Caco-2 (cell line): ENCODE results near the gene SLC20A1. TPM values are rescaled to one million over a fixed set of nuclear protein-coding genes. Genes with fewer than 3 reads are reported as not detected.

Experiments
- BruUV-seq: library from RNA; stranded (reverse); fragments of 400-500 nt; replicated peaks from 2 replicates; lab custom pipeline; 2021; lab: Mats Ljungman, UMichigan
- CTCF ChIA-PET: fragments of 300-600 bp; sonication (Branson Sonifier 250); formaldehyde crosslinking; loops from one replicate; lab custom pipeline; 2022; ENCODE audit warnings: antibody characterized with exemption; lab: Charles Lee
- POLR2A ChIA-PET: fragments of 300-600 bp; sonication (Branson Sonifier 250); formaldehyde crosslinking; loops from one replicate; lab custom pipeline; 2022; ENCODE audit warnings: antibody characterized with exemption; lab: Charles Lee
- DNase-seq, 2 experiments: peaks; one replicate each; pipeline versions ENCODE4 v3.0.0 to v3.0.0-alpha.2; 2020 to 2022
- H3K27me3 ChIP-seq: replicated peaks from 2 replicates; pipeline ENCODE4 v1.6.0; 2011; ENCODE audit warnings: low read length; ENCODE audit not compliant: control insufficient read depth, insufficient read depth
- H3K36me3 ChIP-seq: 2 replicates; pipeline ENCODE4 v1.5.1; 2011; ENCODE audit warnings: low read length; ENCODE audit not compliant: control insufficient read depth, insufficient read depth
- H3K4me1 ChIP-seq: fragments of 250-450 bp; sonication (Bioruptor Pico); 2 replicates; pipeline ENCODE4 v1.5.1; 2020; ENCODE audit warnings: mild to moderate bottlenecking
- H3K4me3 ChIP-seq: 2 replicates; pipeline ENCODE4 v1.5.1; 2011; ENCODE audit warnings: low read depth, mild to moderate bottlenecking, control low read depth, low read length
- H3K9me3 ChIP-seq: fragments of 250-450 bp; sonication (Bioruptor Pico); 2 replicates; pipeline ENCODE4 v1.5.1; 2020; ENCODE audit warnings: mild to moderate bottlenecking, moderate library complexity
- H3K27ac Mint-ChIP-seq: one replicate; pipeline ENCODE4 v1.8.0; 2022; ENCODE audit warnings: mixed read lengths; ENCODE audit not compliant: unreplicated experiment
- H3K27me3 Mint-ChIP-seq: one replicate; pipeline ENCODE4 v1.8.0; 2022; ENCODE audit warnings: mixed read lengths; ENCODE audit not compliant: insufficient read depth, unreplicated experiment
- H3K36me3 Mint-ChIP-seq: one replicate; pipeline ENCODE4 v1.8.0; 2022; ENCODE audit warnings: mild to moderate bottlenecking, mixed read lengths; ENCODE audit not compliant: insufficient read depth, unreplicated experiment
- H3K4me1 Mint-ChIP-seq: one replicate; pipeline ENCODE4 v1.8.0; 2022; ENCODE audit warnings: low read depth, mixed read lengths; ENCODE audit not compliant: unreplicated experiment
- H3K4me3 Mint-ChIP-seq: one replicate; pipeline ENCODE4 v1.8.0; 2022; ENCODE audit warnings: mild to moderate bottlenecking, moderate library complexity, mixed read lengths; ENCODE audit not compliant: unreplicated experiment
- H3K9me3 Mint-ChIP-seq: one replicate; pipeline ENCODE4 v1.8.0; 2022; ENCODE audit warnings: mixed read lengths; ENCODE audit not compliant: unreplicated experiment
- intact Hi-C: fragments of 100-400 bp; cut with micrococcal nuclease; formaldehyde crosslinking; loops from one replicate; pipeline ENCODE4 v1.10.0; 2022; ENCODE audit not compliant: unreplicated experiment
- total RNA-seq: library from RNA; stranded (reverse); gene quantifications from 2 replicates; pipeline ENCODE4 v1.2.3, GENCODE V29; 2022
- TF ChIP-seq, protein P1 (sequence below), 2 experiments: fragments of 200-600 bp in 1 of 2; IDR thresholded peaks; 1 replicate in 1 of 2; 2 replicates in 1 of 2; pipeline versions ENCODE4 v1.5.1 to v1.8.0; 2011 to 2022; ENCODE audit warnings: antibody characterized with exemption in 1 of 2, control low read depth in 1 of 2, inconsistent platforms in 1 of 2, low read depth in 1 of 2, low read length in 1 of 2, mild to moderate bottlenecking in 1 of 2, moderate library complexity in 1 of 2; ENCODE audit not compliant: insufficient read depth in 1 of 2, severe bottlenecking in 1 of 2, unreplicated experiment in 1 of 2

The SLC20A1 gene
- total RNA-seq, 1 experiment from 2014 or later = 91.1 TPM

GRCh38 chr2:112634874-112635157 lies 10.9 kb upstream of the SLC20A1 start:
- POLR2A ChIA-PET = no interaction called here
- Histone ChIP-seq H3K27me3 (no peaks in the 10 kb centered on the region), H3K36me3 (no peaks in the 10 kb centered on the region; the same call in 1 of the 2 replicates), H3K9me3 (no peaks in the 10 kb centered on the region; the same call in 1 of the 2 replicates), H3K4me1 (peaks cover 5% of the 10 kb centered on the region), H3K4me3 (no peak overlapping the region)
- no peak overlapping the region for H3K27ac Mint-ChIP-seq
- no peaks in the 10 kb centered on the region for H3K27me3 Mint-ChIP-seq
- H3K4me3 Mint-ChIP-seq = no peak overlapping the region
- DNase-seq = no peak
- H3K9me3 Mint-ChIP-seq = no peaks in the 10 kb centered on the region
- peaks cover 13% of the 10 kb centered on the region for H3K4me1 Mint-ChIP-seq
- intact Hi-C loops = loop anchor here (5.0 kb wide), 1 partner anchor 532 kb away; no protein-coding TSS in a partner anchor
- TF ChIP-seq, protein P1, sequence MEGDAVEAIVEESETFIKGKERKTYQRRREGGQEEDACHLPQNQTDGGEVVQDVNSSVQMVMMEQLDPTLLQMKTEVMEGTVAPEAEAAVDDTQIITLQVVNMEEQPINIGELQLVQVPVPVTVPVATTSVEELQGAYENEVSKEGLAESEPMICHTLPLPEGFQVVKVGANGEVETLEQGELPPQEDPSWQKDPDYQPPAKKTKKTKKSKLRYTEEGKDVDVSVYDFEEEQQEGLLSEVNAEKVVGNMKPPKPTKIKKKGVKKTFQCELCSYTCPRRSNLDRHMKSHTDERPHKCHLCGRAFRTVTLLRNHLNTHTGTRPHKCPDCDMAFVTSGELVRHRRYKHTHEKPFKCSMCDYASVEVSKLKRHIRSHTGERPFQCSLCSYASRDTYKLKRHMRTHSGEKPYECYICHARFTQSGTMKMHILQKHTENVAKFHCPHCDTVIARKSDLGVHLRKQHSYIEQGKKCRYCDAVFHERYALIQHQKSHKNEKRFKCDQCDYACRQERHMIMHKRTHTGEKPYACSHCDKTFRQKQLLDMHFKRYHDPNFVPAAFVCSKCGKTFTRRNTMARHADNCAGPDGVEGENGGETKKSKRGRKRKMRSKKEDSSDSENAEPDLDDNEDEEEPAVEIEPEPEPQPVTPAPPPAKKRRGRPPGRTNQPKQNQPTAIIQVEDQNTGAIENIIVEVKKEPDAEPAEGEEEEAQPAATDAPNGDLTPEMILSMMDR (IDR thresholded peaks at IDR 0.05; ENCODE audit: insufficient read depth in 1 of 2, low read depth in 1 of 2, low read length in 1 of 2, severe bottlenecking in 1 of 2, unreplicated experiment in 1 of 2) = no peak
- CTCF ChIA-PET = interaction anchor here (0.7 kb wide), 1 partner anchor 92 kb away, joined by 3 read pairs; no protein-coding TSS in a partner anchor
- H3K36me3 Mint-ChIP-seq = no peaks in the 10 kb centered on the region
- no TSS peak for BruUV-seq

DNA sequence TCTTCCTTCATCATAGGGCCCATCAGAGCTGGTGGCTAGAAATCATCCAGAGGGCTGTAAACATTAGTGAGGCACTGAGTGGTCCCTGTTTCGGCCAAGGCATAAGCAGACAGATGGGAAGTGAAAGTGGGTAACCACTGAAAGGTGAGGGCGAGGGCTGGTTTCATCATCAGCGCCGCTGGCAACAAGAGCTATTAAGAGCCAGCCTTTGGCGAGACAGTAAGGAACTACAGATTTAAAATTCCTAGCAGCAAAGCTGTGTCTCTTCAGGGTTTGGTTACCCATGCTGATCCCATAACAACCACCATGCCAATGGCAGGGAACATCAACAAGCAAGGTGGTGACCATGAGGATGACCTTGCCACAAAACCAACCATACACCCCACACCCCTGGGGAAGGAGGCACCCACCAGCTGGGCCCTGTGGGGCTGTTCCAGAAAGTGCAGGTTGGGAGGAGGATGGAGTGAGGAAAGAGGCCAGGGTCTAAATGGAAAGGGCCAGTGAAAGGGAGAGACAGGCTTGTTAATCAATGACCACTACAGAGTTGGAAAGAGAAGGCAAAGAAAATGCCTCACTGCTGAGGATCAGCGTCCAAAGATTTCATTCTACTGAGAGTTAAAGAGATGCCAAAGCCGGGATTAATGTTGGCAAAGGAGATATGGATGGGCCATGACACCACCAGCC lies 9.0 kb upstream of the SLC20A1 start:
- ChIA-PET CTCF (no interaction called here), POLR2A (no interaction called here)
- H3K4me3 ChIP-seq = no peak overlapping the region
- no peak overlapping the region for H3K27ac Mint-ChIP-seq
- no peaks in the 10 kb centered on the region; the same call in 1 of the 2 replicates for H3K9me3 ChIP-seq
- H3K9me3 Mint-ChIP-seq = no peaks in the 10 kb centered on the region
- TF ChIP-seq, protein P1 (IDR thresholded peaks at IDR 0.05; ENCODE audit: insufficient read depth in 1 of 2, low read depth in 1 of 2, low read length in 1 of 2, severe bottlenecking in 1 of 2, unreplicated experiment in 1 of 2) = no peak
- no peaks in the 10 kb centered on the region for H3K36me3 Mint-ChIP-seq
- no peaks in the 10 kb centered on the region for H3K27me3 ChIP-seq
- H3K4me1 ChIP-seq = peaks cover 5% of the 10 kb centered on the region; the same call in 1 of the 2 replicates
- H3K4me3 Mint-ChIP-seq = no peak overlapping the region
- BruUV-seq = no TSS peak
- intact Hi-C loops = no loop called here
- H3K27me3 Mint-ChIP-seq = no peaks in the 10 kb centered on the region
- no peaks in the 10 kb centered on the region; the same call in 1 of the 2 replicates for H3K36me3 ChIP-seq
- DNase-seq = no peak
- H3K4me1 Mint-ChIP-seq = peaks cover 3% of the 10 kb centered on the region

GRCh38 chr2:112637289-112637660 lies 8.5 kb upstream of the SLC20A1 start:
- BruUV-seq = no TSS peak
- Mint-ChIP-seq H3K4me1 (no peaks in the 10 kb centered on the region), H3K27ac (no peak overlapping the region), H3K36me3 (no peaks in the 10 kb centered on the region), H3K4me3 (no peak overlapping the region), H3K9me3 (no peaks in the 10 kb centered on the region), H3K27me3 (no peaks in the 10 kb centered on the region)
- no peak for DNase-seq
- ChIA-PET POLR2A (no interaction called here), CTCF (no interaction called here)
- H3K4me3 ChIP-seq = no peak overlapping the region
- TF ChIP-seq, protein P1 (IDR thresholded peaks at IDR 0.05; ENCODE audit: insufficient read depth in 1 of 2, low read depth in 1 of 2, low read length in 1 of 2, severe bottlenecking in 1 of 2, unreplicated experiment in 1 of 2) = no peak
- H3K4me1 ChIP-seq = peaks cover 5% of the 10 kb centered on the region; the same call in 1 of the 2 replicates
- no peaks in the 10 kb centered on the region for H3K27me3 ChIP-seq
- H3K9me3 ChIP-seq = no peaks in the 10 kb centered on the region; the same call in 1 of the 2 replicates
- intact Hi-C loops = no loop called here
- no peaks in the 10 kb centered on the region; the same call in 1 of the 2 replicates for H3K36me3 ChIP-seq
